H9 (cell line): ENCODE results near the gene VCP. TPM values are rescaled to one million over a fixed set of nuclear protein-coding genes. Genes with fewer than 3 reads are reported as not detected.

Source experiments
- DNase-seq: peaks from one replicate; pipeline ENCODE4 v3.0.0-alpha.2; 2017
- H2AFZ ChIP-seq: one replicate; pipeline ENCODE4 v1.6.1; 2013; ENCODE audit warnings: mild to moderate bottlenecking, low read length, control low read depth, moderate library complexity
- H2AK5ac ChIP-seq: 2 replicates; pipeline ENCODE4 v1.6.1; 2013; ENCODE audit warnings: low read length, control low read depth, mixed read lengths; ENCODE audit not compliant: insufficient read length
- H2BK120ac ChIP-seq: one replicate; pipeline ENCODE4 v1.6.1; 2013; ENCODE audit warnings: low read depth, mild to moderate bottlenecking, low read length, control low read depth, inconsistent platforms; ENCODE audit not compliant: poor library complexity, severe bottlenecking
- H2BK12ac ChIP-seq: 2 replicates; pipeline ENCODE4 v1.6.1; 2013; ENCODE audit warnings: low read length, control low read depth, mixed read lengths, low read depth; ENCODE audit not compliant: insufficient read length
- H2BK15ac ChIP-seq: 2 replicates; pipeline ENCODE4 v1.6.1; 2013; ENCODE audit warnings: low read depth, low read length, control low read depth
- H2BK20ac ChIP-seq: one replicate; pipeline ENCODE4 v1.6.1; 2013; ENCODE audit warnings: low read depth, mild to moderate bottlenecking, low read length, control low read depth, inconsistent platforms; ENCODE audit not compliant: poor library complexity, severe bottlenecking
- H2BK5ac ChIP-seq: 2 replicates; pipeline ENCODE4 v1.6.1; 2013; ENCODE audit warnings: low read length, control low read depth, mixed read lengths; ENCODE audit not compliant: insufficient read length
- H3K14ac ChIP-seq: 2 replicates; pipeline ENCODE4 v1.6.1; 2013; ENCODE audit warnings: low read length, control low read depth; ENCODE audit not compliant: insufficient read depth
- H3K18ac ChIP-seq: 2 replicates; pipeline ENCODE4 v1.6.1; 2013; ENCODE audit warnings: low read depth, mild to moderate bottlenecking, mixed read lengths, low read length, control low read depth; ENCODE audit not compliant: insufficient read length
- H3K23ac ChIP-seq: 2 replicates; pipeline ENCODE4 v1.6.1; 2013; ENCODE audit warnings: low read length, control low read depth, mixed read lengths, low read depth; ENCODE audit not compliant: insufficient read length
- H3K23me2 ChIP-seq: 2 replicates; pipeline ENCODE4 v1.6.1; 2013; ENCODE audit warnings: low read depth, mild to moderate bottlenecking, mixed read lengths, low read length, control low read depth; ENCODE audit not compliant: insufficient read length, poor library complexity, severe bottlenecking
- H3K27ac ChIP-seq: 2 replicates; pipeline ENCODE4 v1.5.1; 2013; ENCODE audit warnings: low read length, control low read depth, mixed read lengths, low read depth; ENCODE audit not compliant: insufficient read length
- H3K27me3 ChIP-seq: 2 replicates; pipeline ENCODE4 v1.6.1; 2013; ENCODE audit warnings: low read length, control low read depth, inconsistent platforms; ENCODE audit not compliant: insufficient read depth
- H3K4ac ChIP-seq: 2 replicates; pipeline ENCODE4 v1.6.1; 2013; ENCODE audit warnings: low read depth, mild to moderate bottlenecking, control low read depth, inconsistent platforms, low read length, moderate library complexity
- H3K4me1 ChIP-seq: 2 replicates; pipeline ENCODE4 v1.6.1; 2013; ENCODE audit warnings: low read length, control low read depth, inconsistent platforms; ENCODE audit not compliant: insufficient read depth
- H3K4me2 ChIP-seq: 2 replicates; pipeline ENCODE4 v1.6.1; 2013; ENCODE audit warnings: low read length, control low read depth, mixed read lengths; ENCODE audit not compliant: insufficient read length, insufficient read depth
- H3K56ac ChIP-seq: 2 replicates; pipeline ENCODE4 v1.6.1; 2013; ENCODE audit warnings: low read depth, mild to moderate bottlenecking, mixed read lengths, low read length, control low read depth; ENCODE audit not compliant: insufficient read length
- H3K79me1 ChIP-seq: 2 replicates; pipeline ENCODE4 v1.6.1; 2013; ENCODE audit warnings: low read depth, mild to moderate bottlenecking, moderate library complexity, low read length, control low read depth, inconsistent platforms; ENCODE audit not compliant: insufficient read depth, poor library complexity, severe bottlenecking
- H3K79me2 ChIP-seq: 2 replicates; pipeline ENCODE4 v1.6.1; 2013; ENCODE audit warnings: low read length, control low read depth, inconsistent platforms; ENCODE audit not compliant: insufficient read depth
- H3K9ac ChIP-seq: 2 replicates; pipeline ENCODE4 v1.6.1; 2013; ENCODE audit warnings: low read length, control low read depth, mixed read lengths; ENCODE audit not compliant: insufficient read length; ENCODE audit errors: extremely low read depth
- H3K9me3 ChIP-seq: one replicate; pipeline ENCODE4 v1.6.1; 2013; ENCODE audit warnings: low read depth, low read length, inconsistent platforms; ENCODE audit not compliant: control insufficient read depth
- H3T11ph ChIP-seq: one replicate; pipeline ENCODE4 v1.6.1; 2013; ENCODE audit warnings: mild to moderate bottlenecking, low read length, control low read depth, inconsistent platforms
- H4K20me1 ChIP-seq: one replicate; pipeline ENCODE4 v1.6.1; 2013; ENCODE audit not compliant: control insufficient read depth, insufficient read length, insufficient read depth
- H4K5ac ChIP-seq: 2 replicates; pipeline ENCODE4 v1.6.1; 2013; ENCODE audit warnings: low read depth, mild to moderate bottlenecking, mixed read lengths, low read length, control low read depth; ENCODE audit not compliant: insufficient read length
- H4K8ac ChIP-seq: replicated peaks from 2 replicates; pipeline ENCODE4 v1.6.1; 2013; ENCODE audit warnings: low read length, control low read depth, mixed read lengths, low read depth; ENCODE audit not compliant: insufficient read length
- H4K91ac ChIP-seq: 2 replicates; pipeline ENCODE4 v1.6.1; 2013; ENCODE audit warnings: low read depth, mild to moderate bottlenecking, moderate library complexity, mixed read lengths, low read length, control low read depth; ENCODE audit not compliant: insufficient read length
- H3K27ac Mint-ChIP-seq, 3 experiments: 2 replicates in 2 of 3; 3 replicates in 1 of 3; pipeline ENCODE4 v1.8.0; 2020 to 2021; ENCODE audit warnings: mixed read lengths in 3 of 3, mild to moderate bottlenecking in 1 of 3, moderate library complexity in 1 of 3
- H3K27me3 Mint-ChIP-seq: 2 replicates; pipeline ENCODE4 v1.8.0; 2021; ENCODE audit warnings: low read depth, mild to moderate bottlenecking, moderate library complexity, mixed read lengths
- H3K36me3 Mint-ChIP-seq, 3 experiments: 2 replicates in 2 of 3; 3 replicates in 1 of 3; pipeline ENCODE4 v1.8.0; 2020 to 2021; ENCODE audit warnings: low read depth in 3 of 3, mixed read lengths in 3 of 3; ENCODE audit not compliant: insufficient read depth in 1 of 3
- H3K4me1 Mint-ChIP-seq, 2 experiments: 2 replicates each; pipeline ENCODE4 v1.8.0; 2020; ENCODE audit warnings: mixed read lengths in 2 of 2
- H3K4me3 Mint-ChIP-seq, 2 experiments: 2 replicates in 1 of 2; 3 replicates in 1 of 2; pipeline ENCODE4 v1.8.0; 2020 to 2021; ENCODE audit warnings: mild to moderate bottlenecking in 2 of 2, mixed read lengths in 2 of 2, moderate library complexity in 1 of 2
- H3K9me3 Mint-ChIP-seq, 2 experiments: 2 replicates in 1 of 2; 3 replicates in 1 of 2; pipeline ENCODE4 v1.8.0; 2020; ENCODE audit warnings: mild to moderate bottlenecking in 2 of 2, mixed read lengths in 2 of 2, moderate library complexity in 1 of 2
- WGBS: extraction: QIAGEN DNeasy Blood & Tissue Kit; methylation state at CpG from one replicate; pipeline ENCODE4 v1.1.7; 2013; ENCODE audit warnings: missing lambda C conversion rate, low lambda C conversion rate, mixed read lengths; ENCODE audit not compliant: insufficient read length; ENCODE audit errors: extremely low coverage; 5-methylcytosine and 5-hydroxymethylcytosine counted together
- total RNA-seq: library from RNA; stranded (reverse); gene quantifications from 2 replicates; pipeline ENCODE4 v1.2.1, GENCODE V29; 2021
- TF ChIP-seq, protein P1 (sequence below): fragments of 200-600 bp; sonication (generic); conservative IDR thresholded peaks from 3 replicates; pipeline ENCODE4 v1.8.0; 2021; ENCODE audit warnings: antibody characterized with exemption, mild to moderate bottlenecking

VCP gene
- total RNA-seq, 1 experiment from 2014 or later: 407 TPM

DNA sequence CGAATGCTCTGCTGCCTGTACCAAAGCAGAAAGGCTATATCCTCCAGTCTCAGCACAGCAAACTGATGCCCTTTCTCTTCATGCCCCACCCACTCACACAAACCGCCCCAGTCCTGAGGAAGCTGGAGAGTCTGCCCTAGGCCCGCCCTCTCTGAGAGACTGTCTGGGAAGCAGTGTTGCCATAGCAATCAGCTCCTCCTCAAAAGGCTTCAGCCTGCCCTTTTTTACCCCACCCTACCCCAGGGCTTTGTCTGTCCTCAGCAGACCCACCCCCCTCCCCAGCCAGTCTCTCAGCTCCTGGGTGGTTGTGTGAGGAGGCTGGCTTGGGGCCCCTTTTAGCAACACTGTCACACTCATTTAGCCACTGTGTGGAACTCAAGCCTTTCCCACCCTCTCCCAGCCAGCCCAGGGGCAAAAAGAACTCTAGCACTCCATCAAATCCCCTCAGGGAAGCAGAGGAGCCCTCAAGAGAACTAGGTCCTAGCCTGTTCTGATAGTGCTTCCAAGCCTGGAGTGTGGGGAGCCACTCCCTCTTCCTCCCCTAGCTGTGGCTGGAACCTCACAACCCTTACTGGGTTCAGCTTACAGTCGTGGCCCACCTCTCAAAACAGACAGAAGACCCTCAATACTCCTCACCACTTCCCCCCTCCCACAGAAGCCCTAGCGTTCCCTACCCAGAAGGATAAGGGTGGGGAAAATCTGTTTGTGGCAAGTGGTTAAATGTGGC lies 41.9 kb upstream of the VCP start:
- Histone ChIP-seq H2BK12ac (no peak overlapping the region), H3K18ac (peak overlapping the region; percentile 63), H4K8ac (no peak overlapping the region), H3K27ac (peak overlapping the region; percentile 6), H4K5ac (no peak overlapping the region), H3K79me2 (no peaks in the 10 kb centered on the region), H3K23me2 (peaks cover 19% of the 10 kb centered on the region), H2AFZ (no peak overlapping the region), H3K4me2 (peak overlapping the region; percentile 89), H4K91ac (no peak overlapping the region), H3K23ac (no peak overlapping the region), H3K9me3 (no peaks in the 10 kb centered on the region), H3K4me1 (peaks cover 2% of the 10 kb centered on the region; the same call in 1 of the 2 replicates), H4K20me1 (no peaks in the 10 kb centered on the region), H2AK5ac (no peak overlapping the region), H3K14ac (no peak overlapping the region; the same call in 1 of the 2 replicates), H2BK120ac (no peak overlapping the region), H2BK15ac (no peak overlapping the region), H3K4ac (no peak overlapping the region), H3K27me3 (no peaks in the 10 kb centered on the region), H3K79me1 (no peaks in the 10 kb centered on the region), H3K9ac (no peak overlapping the region), H2BK20ac (no peak overlapping the region), H3T11ph (no peak overlapping the region), H3K56ac (no peak overlapping the region), H2BK5ac (no peak overlapping the region)
- peaks cover 44 to 46% of the 10 kb centered on the region in 2 experiments for H3K4me1 Mint-ChIP-seq
- H3K4me3 Mint-ChIP-seq: peak overlapping the region; percentile 87 to 94
- H3K27me3 Mint-ChIP-seq: 0 out of 2 replicates have a peak, but pooled peaks cover 4% of the 10 kb centered on the region
- no peaks in the 10 kb centered on the region for H3K36me3 Mint-ChIP-seq
- DNase-seq: peak; percentile 98
- peak overlapping the region; percentile 80 to 97 (median 92) for H3K27ac Mint-ChIP-seq
- no CpG with 5 or more reads among the region's 5 CpGs for WGBS
- TF ChIP-seq, protein P1, sequence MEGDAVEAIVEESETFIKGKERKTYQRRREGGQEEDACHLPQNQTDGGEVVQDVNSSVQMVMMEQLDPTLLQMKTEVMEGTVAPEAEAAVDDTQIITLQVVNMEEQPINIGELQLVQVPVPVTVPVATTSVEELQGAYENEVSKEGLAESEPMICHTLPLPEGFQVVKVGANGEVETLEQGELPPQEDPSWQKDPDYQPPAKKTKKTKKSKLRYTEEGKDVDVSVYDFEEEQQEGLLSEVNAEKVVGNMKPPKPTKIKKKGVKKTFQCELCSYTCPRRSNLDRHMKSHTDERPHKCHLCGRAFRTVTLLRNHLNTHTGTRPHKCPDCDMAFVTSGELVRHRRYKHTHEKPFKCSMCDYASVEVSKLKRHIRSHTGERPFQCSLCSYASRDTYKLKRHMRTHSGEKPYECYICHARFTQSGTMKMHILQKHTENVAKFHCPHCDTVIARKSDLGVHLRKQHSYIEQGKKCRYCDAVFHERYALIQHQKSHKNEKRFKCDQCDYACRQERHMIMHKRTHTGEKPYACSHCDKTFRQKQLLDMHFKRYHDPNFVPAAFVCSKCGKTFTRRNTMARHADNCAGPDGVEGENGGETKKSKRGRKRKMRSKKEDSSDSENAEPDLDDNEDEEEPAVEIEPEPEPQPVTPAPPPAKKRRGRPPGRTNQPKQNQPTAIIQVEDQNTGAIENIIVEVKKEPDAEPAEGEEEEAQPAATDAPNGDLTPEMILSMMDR: no peak
- no peaks in the 10 kb centered on the region for H3K9me3 Mint-ChIP-seq
